Vagina (tissue), 2 donors: ENCODE data around the gene ZNF831. TPM values are rescaled to one million over a fixed set of nuclear protein-coding genes. Genes with fewer than 3 reads are reported as not detected.

Source experiments
- DNase-seq, 2 donors: peaks; one replicate each; pipeline ENCODE4 v3.0.0-alpha.2; 2017; ENCODE audit errors: extremely low spot score in 2 of 2
- H3K27ac ChIP-seq: fragments of 200-600 bp; sonication (generic); one replicate; pipeline ENCODE4 v1.5.1; 2019
- H3K27me3 ChIP-seq: fragments of 200-600 bp; sonication (generic); one replicate; pipeline ENCODE4 v1.5.1; 2019
- H3K36me3 ChIP-seq, 2 donors: fragments of 200-600 bp; sonication (generic); one replicate each; pipeline ENCODE4 v1.5.1; 2017 to 2019
- H3K4me1 ChIP-seq: fragments of 200-600 bp; sonication (generic); one replicate; pipeline ENCODE4 v1.5.1; 2019
- H3K4me3 ChIP-seq, 2 donors: fragments of 200-600 bp; sonication (generic); 1 replicate in 1 of 2; 2 replicates in 1 of 2; pipeline ENCODE4 v1.5.1; 2016 to 2019
- H3K9me3 ChIP-seq: fragments of 200-600 bp; sonication (generic); one replicate; pipeline ENCODE4 v1.5.1; 2019
- CTCF ChIP-seq, 3 experiments: fragments of 450-650 bp in 2 of 3; fragments of 200-600 bp in 1 of 3; sonication (generic) in 1 of 3; IDR thresholded peaks; one replicate each; pipeline ENCODE4 v1.5.1; 2017 to 2019; ENCODE audit warnings: antibody characterized with exemption in 3 of 3, mild to moderate bottlenecking in 2 of 3, moderate library complexity in 2 of 3
- POLR2A ChIP-seq, 2 donors: fragments of 450-650 bp; IDR thresholded peaks; one replicate each; pipeline ENCODE4 v1.6.1; 2017; ENCODE audit warnings: antibody characterized with exemption in 2 of 2, mild to moderate bottlenecking in 2 of 2, moderate library complexity in 2 of 2
- POLR2AphosphoS5 ChIP-seq, 2 donors: sonication (generic); formaldehyde crosslinking; IDR thresholded peaks; one replicate each; pipeline ENCODE4 v1.9.0; 2017; ENCODE audit warnings: antibody characterized with exemption in 2 of 2, mild to moderate bottlenecking in 2 of 2, low read depth in 1 of 2; ENCODE audit not compliant: insufficient read depth in 1 of 2
- intact Hi-C: fragments of 100-400 bp; cut with DNase I; formaldehyde crosslinking; loops from one replicate; pipeline ENCODE4 v1.15.1; 2023
- total RNA-seq: library from RNA; depleted of rRNA; stranded (reverse); fragments of >200 nt; gene quantifications from one replicate; pipeline ENCODE4 v1.2.3, GENCODE V29; 2016

Gene ZNF831
- total RNA-seq, 1 donor from 2014 or later = 2.2 TPM

- H3K36me3 ChIP-seq = no peaks in the 10 kb centered on the region
- intact Hi-C loops = no loop called here
Observed at GRCh38 chr20:59184880-59185447, 21.3 kb downstream of the ZNF831 start.

GRCh38 chr20:59185809-59186208, 22.2 kb downstream of the ZNF831 start:
- Histone ChIP-seq H3K9me3 (no peaks in the 10 kb centered on the region), H3K36me3 (no peaks in the 10 kb centered on the region), H3K27me3 (no peaks in the 10 kb centered on the region), H3K4me1 (no peaks in the 10 kb centered on the region), H3K27ac (no peak overlapping the region), H3K4me3 (no peak overlapping the region)
- intact Hi-C loops = no loop called here
- TF ChIP-seq POLR2A (IDR thresholded peaks at IDR 0.05) (no peak), POLR2AphosphoS5 (IDR thresholded peaks at IDR 0.05; ENCODE audit: insufficient read depth in 1 of 2, low read depth in 1 of 2) (no peak), CTCF (IDR thresholded peaks at IDR 0.05) (no peak)
- no peak for DNase-seq

More at GRCh38 chr20:59184880-59185447, 21.3 kb downstream of the ZNF831 start:
- DNase-seq = no peak
- Histone ChIP-seq H3K27ac (no peak overlapping the region), H3K4me1 (no peaks in the 10 kb centered on the region), H3K27me3 (no peaks in the 10 kb centered on the region), H3K9me3 (no peaks in the 10 kb centered on the region), H3K4me3 (no peak overlapping the region)
- TF ChIP-seq POLR2A (IDR thresholded peaks at IDR 0.05) (no peak), POLR2AphosphoS5 (IDR thresholded peaks at IDR 0.05; ENCODE audit: insufficient read depth in 1 of 2, low read depth in 1 of 2) (no peak), CTCF (IDR thresholded peaks at IDR 0.05) (no peak)

GRCh38 chr20:59190466-59190865, 26.8 kb downstream of the ZNF831 start:
- no peaks in the 10 kb centered on the region for H3K36me3 ChIP-seq
- H3K4me3 ChIP-seq = no peak overlapping the region
- no peak for TF ChIP-seq POLR2AphosphoS5 (IDR thresholded peaks at IDR 0.05; ENCODE audit: insufficient read depth in 1 of 2, low read depth in 1 of 2)
- TF ChIP-seq CTCF (IDR thresholded peaks at IDR 0.05) = no peak
- TF ChIP-seq POLR2A (IDR thresholded peaks at IDR 0.05) = no peak
- H3K27ac ChIP-seq = no peak overlapping the region
- H3K27me3 ChIP-seq = no peaks in the 10 kb centered on the region
- intact Hi-C loops = no loop called here
- H3K9me3 ChIP-seq = no peaks in the 10 kb centered on the region
- H3K4me1 ChIP-seq = no peaks in the 10 kb centered on the region
- no peak for DNase-seq

- DNase-seq = no peak
- intact Hi-C loops = no loop called here
- no peaks in the 10 kb centered on the region for H3K27me3 ChIP-seq
- TF ChIP-seq POLR2A (IDR thresholded peaks at IDR 0.05) = no peak
- no peak for TF ChIP-seq CTCF (IDR thresholded peaks at IDR 0.05)
- TF ChIP-seq POLR2AphosphoS5 (IDR thresholded peaks at IDR 0.05; ENCODE audit: insufficient read depth in 1 of 2, low read depth in 1 of 2) = no peak
- H3K4me1 ChIP-seq = no peaks in the 10 kb centered on the region
- no peak overlapping the region for H3K27ac ChIP-seq
- H3K4me3 ChIP-seq = no peak overlapping the region
- no peaks in the 10 kb centered on the region for H3K36me3 ChIP-seq
- no peaks in the 10 kb centered on the region for H3K9me3 ChIP-seq
Observed at GRCh38 chr20:59191036-59191755, 27.6 kb downstream of the ZNF831 start.
